ENCODE results near the gene FNDC5. TPM values are rescaled to one million over a fixed set of nuclear protein-coding genes. Genes with fewer than 3 reads are reported as not detected.

Gene FNDC5
- total and polyA plus RNA-seq, 10 of the 15 experiments (the other 5 are each of a cell fraction or from before 2014, with no cell fraction given) = 0.01 to 0.29 (median 0.19) TPM; not detected in 4

DNA sequence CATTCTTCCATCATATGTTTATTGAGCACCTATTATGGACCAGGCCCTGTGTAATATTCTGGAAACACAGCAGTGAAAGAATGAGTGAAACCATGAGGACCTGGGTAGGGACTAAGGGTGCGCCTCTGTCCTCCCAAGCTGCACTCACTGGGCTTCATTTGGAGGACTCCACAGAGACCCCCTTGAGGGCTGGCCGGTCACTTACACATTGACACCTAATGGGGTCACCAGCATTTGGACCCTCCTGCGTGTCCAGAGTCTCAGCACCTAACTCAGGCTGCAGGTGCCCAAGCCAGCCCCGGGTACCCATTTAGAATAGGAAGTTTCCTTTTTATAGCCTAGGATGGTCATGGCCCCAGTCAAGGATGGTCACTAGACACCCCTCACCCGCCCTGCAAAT is 2.8 kb upstream of the FNDC5 start:
- ChIA-PET POLR2A (no interaction called here), CTCF (interaction anchor here (0.6 to 3.2 kb wide), 23 partner anchors 13 to 353 kb away, joined by 3 to 48 read pairs (median 4); no protein-coding TSS in a partner anchor), RAD21 (ENCODE audit: unreplicated experiment) (interaction anchor here (0.5 to 3.4 kb wide), 8 partner anchors 38 to 353 kb away, joined by 3 to 34 read pairs (median 5); partner anchors contain the start of genes S100PBP and YARS1), SMC1A (ENCODE audit: uncharacterized antibody, unreplicated experiment) (interaction anchor here (0.5 to 3.1 kb wide), 7 partner anchors 45 to 353 kb away, joined by 3 to 11 read pairs (median 4); no protein-coding TSS in a partner anchor)
- in situ Hi-C loops (cut with MboI) (no loop called here), intact Hi-C loops (cut with micrococcal nuclease; ENCODE audit: unreplicated experiment) (loop anchor here (2.0 to 10.0 kb wide), 3 partner anchors 56 to 473 kb away; partner anchors contain the start of genes S100PBP and YARS1)
- Histone ChIP-seq H3K36me3 (ENCODE audit: control insufficient read depth in 2 of 2, insufficient read depth in 2 of 2, low read length in 1 of 2) (no peaks in the 10 kb centered on the region; a peak in 1 of 4 replicates), H2AFZ (ENCODE audit: control insufficient read depth, low read depth, low read length) (no peak overlapping the region), H3K4me3 (no peak overlapping the region), H3K27me3 (replicated peaks in 1 of 2; ENCODE audit: control insufficient read depth in 2 of 2, insufficient read depth in 2 of 2, low read length in 1 of 2) (peaks cover 9 to 12% of the 10 kb centered on the region in 2 experiments; a peak in 3 of 4 replicates), H3K4me1 (ENCODE audit: control insufficient read depth, insufficient read depth, low read length) (peaks cover 10% of the 10 kb centered on the region), H3K9me3 (replicated peaks; ENCODE audit: control insufficient read depth, insufficient read depth, low read length) (no peaks in the 10 kb centered on the region), H3K27ac (ENCODE audit: control insufficient read depth, insufficient read depth) (no peak overlapping the region), H3K9ac (ENCODE audit: control insufficient read depth, insufficient read depth, low read length) (no peak overlapping the region), H4K20me1 (ENCODE audit: control insufficient read depth, insufficient read depth) (no peaks in the 10 kb centered on the region; the same call in 1 of the 2 replicates), H3K4me2 (ENCODE audit: control insufficient read depth, insufficient read depth) (no peak overlapping the region), H3K79me2 (ENCODE audit: control insufficient read depth, insufficient read depth, low read length) (no peaks in the 10 kb centered on the region)
- DNase-seq (ENCODE audit: low read depth, low spot score) (no peak), ATAC-seq (no peak), FAIRE-seq (no peak)
- 28% methylated on average over 5 of the region's 5 CpGs for WGBS (ENCODE audit: insufficient coverage, insufficient replicate concordance, low lambda C conversion rate, missing lambda C conversion rate)
- BruUV-seq (replicated peaks) = no TSS peak
- TF ChIP-seq FOS (IDR thresholded peaks at IDR 0.05; ENCODE audit: borderline replicate concordance, extremely low read depth, insufficient read length) (no peak), RCOR1 (conservative IDR thresholded peaks at IDR 0.05; ENCODE audit: low read depth, low read length) (no peak), NR2C1 (IDR thresholded peaks at IDR 0.05) (no peak), SREBF1 (IDR thresholded peaks at IDR 0.05; ENCODE audit: low read length) (no peak), MYB (IDR thresholded peaks at IDR 0.05; ENCODE audit: borderline replicate concordance, low read depth, low read length) (no peak), SIX5 (IDR thresholded peaks at IDR 0.05; ENCODE audit: low read depth, low read length, severe bottlenecking) (no peak), HCFC1 (IDR thresholded peaks at IDR 0.05; ENCODE audit: low read length) (no peak), SMAD1 (IDR thresholded peaks at IDR 0.05; ENCODE audit: low read depth, partially characterized antibody) (no peak), SP1 (IDR thresholded peaks at IDR 0.05; ENCODE audit: low read depth, low read length) (no peak), HDAC2 (IDR thresholded peaks at IDR 0.05) (no peak), SREBF2 (IDR thresholded peaks at IDR 0.05; ENCODE audit: low read length) (no peak)
- TF ChIP-seq, protein P1, sequence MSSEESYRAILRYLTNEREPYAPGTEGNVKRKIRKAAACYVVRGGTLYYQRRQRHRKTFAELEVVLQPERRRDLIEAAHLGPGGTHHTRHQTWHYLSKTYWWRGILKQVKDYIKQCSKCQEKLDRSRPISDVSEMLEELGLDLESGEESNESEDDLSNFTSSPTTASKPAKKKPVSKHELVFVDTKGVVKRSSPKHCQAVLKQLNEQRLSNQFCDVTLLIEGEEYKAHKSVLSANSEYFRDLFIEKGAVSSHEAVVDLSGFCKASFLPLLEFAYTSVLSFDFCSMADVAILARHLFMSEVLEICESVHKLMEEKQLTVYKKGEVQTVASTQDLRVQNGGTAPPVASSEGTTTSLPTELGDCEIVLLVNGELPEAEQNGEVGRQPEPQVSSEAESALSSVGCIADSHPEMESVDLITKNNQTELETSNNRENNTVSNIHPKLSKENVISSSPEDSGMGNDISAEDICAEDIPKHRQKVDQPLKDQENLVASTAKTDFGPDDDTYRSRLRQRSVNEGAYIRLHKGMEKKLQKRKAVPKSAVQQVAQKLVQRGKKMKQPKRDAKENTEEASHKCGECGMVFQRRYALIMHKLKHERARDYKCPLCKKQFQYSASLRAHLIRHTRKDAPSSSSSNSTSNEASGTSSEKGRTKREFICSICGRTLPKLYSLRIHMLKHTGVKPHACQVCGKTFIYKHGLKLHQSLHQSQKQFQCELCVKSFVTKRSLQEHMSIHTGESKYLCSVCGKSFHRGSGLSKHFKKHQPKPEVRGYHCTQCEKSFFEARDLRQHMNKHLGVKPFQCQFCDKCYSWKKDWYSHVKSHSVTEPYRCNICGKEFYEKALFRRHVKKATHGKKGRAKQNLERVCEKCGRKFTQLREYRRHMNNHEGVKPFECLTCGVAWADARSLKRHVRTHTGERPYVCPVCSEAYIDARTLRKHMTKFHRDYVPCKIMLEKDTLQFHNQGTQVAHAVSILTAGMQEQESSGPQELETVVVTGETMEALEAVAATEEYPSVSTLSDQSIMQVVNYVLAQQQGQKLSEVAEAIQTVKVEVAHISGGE (CRISPR knock-in tag; IDR thresholded peaks at IDR 0.05) = no peak
- TF ChIP-seq, protein P2, sequence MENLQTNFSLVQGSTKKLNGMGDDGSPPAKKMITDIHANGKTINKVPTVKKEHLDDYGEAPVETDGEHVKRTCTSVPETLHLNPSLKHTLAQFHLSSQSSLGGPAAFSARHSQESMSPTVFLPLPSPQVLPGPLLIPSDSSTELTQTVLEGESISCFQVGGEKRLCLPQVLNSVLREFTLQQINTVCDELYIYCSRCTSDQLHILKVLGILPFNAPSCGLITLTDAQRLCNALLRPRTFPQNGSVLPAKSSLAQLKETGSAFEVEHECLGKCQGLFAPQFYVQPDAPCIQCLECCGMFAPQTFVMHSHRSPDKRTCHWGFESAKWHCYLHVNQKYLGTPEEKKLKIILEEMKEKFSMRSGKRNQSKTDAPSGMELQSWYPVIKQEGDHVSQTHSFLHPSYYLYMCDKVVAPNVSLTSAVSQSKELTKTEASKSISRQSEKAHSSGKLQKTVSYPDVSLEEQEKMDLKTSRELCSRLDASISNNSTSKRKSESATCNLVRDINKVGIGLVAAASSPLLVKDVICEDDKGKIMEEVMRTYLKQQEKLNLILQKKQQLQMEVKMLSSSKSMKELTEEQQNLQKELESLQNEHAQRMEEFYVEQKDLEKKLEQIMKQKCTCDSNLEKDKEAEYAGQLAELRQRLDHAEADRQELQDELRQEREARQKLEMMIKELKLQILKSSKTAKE (IDR thresholded peaks at IDR 0.05; ENCODE audit: low read depth, poor library complexity, severe bottlenecking) = no peak
- TF ChIP-seq, protein P3, sequence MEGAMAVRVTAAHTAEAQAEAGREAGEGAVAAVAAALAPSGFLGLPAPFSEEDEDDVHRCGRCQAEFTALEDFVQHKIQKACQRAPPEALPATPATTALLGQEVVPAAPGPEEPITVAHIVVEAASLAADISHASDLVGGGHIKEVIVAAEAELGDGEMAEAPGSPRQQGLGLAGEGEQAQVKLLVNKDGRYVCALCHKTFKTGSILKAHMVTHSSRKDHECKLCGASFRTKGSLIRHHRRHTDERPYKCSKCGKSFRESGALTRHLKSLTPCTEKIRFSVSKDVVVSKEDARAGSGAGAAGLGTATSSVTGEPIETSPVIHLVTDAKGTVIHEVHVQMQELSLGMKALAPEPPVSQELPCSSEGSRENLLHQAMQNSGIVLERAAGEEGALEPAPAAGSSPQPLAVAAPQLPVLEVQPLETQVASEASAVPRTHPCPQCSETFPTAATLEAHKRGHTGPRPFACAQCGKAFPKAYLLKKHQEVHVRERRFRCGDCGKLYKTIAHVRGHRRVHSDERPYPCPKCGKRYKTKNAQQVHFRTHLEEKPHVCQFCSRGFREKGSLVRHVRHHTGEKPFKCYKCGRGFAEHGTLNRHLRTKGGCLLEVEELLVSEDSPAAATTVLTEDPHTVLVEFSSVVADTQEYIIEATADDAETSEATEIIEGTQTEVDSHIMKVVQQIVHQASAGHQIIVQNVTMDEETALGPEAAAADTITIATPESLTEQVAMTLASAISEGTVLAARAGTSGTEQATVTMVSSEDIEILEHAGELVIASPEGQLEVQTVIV (IDR thresholded peaks at IDR 0.05; ENCODE audit: borderline replicate concordance, partially characterized antibody) = no peak
- TF ChIP-seq, protein P4, sequence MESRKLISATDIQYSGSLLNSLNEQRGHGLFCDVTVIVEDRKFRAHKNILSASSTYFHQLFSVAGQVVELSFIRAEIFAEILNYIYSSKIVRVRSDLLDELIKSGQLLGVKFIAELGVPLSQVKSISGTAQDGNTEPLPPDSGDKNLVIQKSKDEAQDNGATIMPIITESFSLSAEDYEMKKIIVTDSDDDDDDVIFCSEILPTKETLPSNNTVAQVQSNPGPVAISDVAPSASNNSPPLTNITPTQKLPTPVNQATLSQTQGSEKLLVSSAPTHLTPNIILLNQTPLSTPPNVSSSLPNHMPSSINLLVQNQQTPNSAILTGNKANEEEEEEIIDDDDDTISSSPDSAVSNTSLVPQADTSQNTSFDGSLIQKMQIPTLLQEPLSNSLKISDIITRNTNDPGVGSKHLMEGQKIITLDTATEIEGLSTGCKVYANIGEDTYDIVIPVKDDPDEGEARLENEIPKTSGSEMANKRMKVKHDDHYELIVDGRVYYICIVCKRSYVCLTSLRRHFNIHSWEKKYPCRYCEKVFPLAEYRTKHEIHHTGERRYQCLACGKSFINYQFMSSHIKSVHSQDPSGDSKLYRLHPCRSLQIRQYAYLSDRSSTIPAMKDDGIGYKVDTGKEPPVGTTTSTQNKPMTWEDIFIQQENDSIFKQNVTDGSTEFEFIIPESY (IDR thresholded peaks at IDR 0.05) = no peak

All from GM12878 (cell line).